Loucy (cell line): ENCODE measurements around the gene CFAP97.

Experiments
- H2AFZ ChIP-seq: fragments of 200-600 bp; sonication (generic); 2 replicates; pipeline ENCODE4 v1.6.0; 2016; ENCODE audit warnings: antibody characterized with exemption, mild to moderate bottlenecking, low read length, moderate library complexity
- H3F3A ChIP-seq: fragments of 200-600 bp; 2 replicates; pipeline ENCODE4 v1.6.0; 2016; ENCODE audit warnings: antibody characterized with exemption, low read depth, mild to moderate bottlenecking
- H3K27me3 ChIP-seq: fragments of 200-600 bp; sonication (generic); 2 replicates; pipeline ENCODE4 v1.6.1; 2014; ENCODE audit warnings: low read length, mild to moderate bottlenecking; ENCODE audit not compliant: insufficient read depth, poor library complexity, severe bottlenecking
- H3K36me3 ChIP-seq: fragments of 200-600 bp; sonication (generic); 2 replicates; pipeline ENCODE4 v1.6.1; 2016; ENCODE audit warnings: low read length; ENCODE audit not compliant: insufficient read depth
- H3K4me1 ChIP-seq: fragments of 200-600 bp; sonication (generic); 2 replicates; pipeline ENCODE4 v1.5.1; 2014; ENCODE audit warnings: low read length, mild to moderate bottlenecking; ENCODE audit not compliant: insufficient read depth, poor library complexity, severe bottlenecking
- H3K4me2 ChIP-seq: fragments of 200-600 bp; sonication (generic); 2 replicates; pipeline ENCODE4 v1.6.0; 2014; ENCODE audit warnings: antibody characterized with exemption, low read length, low read depth, mild to moderate bottlenecking; ENCODE audit not compliant: poor library complexity, severe bottlenecking
- H3K4me3 ChIP-seq: fragments of 200-600 bp; sonication (generic); 2 replicates; pipeline ENCODE4 v1.5.1; 2014; ENCODE audit warnings: low read length, mild to moderate bottlenecking, mixed read lengths; ENCODE audit not compliant: poor library complexity, severe bottlenecking
- H3K79me2 ChIP-seq: fragments of 200-600 bp; sonication (generic); 2 replicates; pipeline ENCODE4 v1.6.1; 2014; ENCODE audit warnings: low read length; ENCODE audit not compliant: insufficient read depth
- H3K9ac ChIP-seq: fragments of 200-600 bp; sonication (generic); 2 replicates; pipeline ENCODE4 v1.6.0; 2014; ENCODE audit warnings: mild to moderate bottlenecking, low read depth, low read length, moderate library complexity; ENCODE audit not compliant: poor library complexity, severe bottlenecking
- H3K9me2 ChIP-seq: fragments of 200-600 bp; sonication (generic); replicated peaks from 2 replicates; pipeline ENCODE4 v1.6.1; 2016; ENCODE audit warnings: low read depth, low read length, mixed read lengths
- H3K9me3 ChIP-seq: fragments of 200-600 bp; sonication (generic); 2 replicates; pipeline ENCODE4 v1.6.1; 2014; ENCODE audit warnings: mild to moderate bottlenecking, antibody characterized with exemption, low read length, low read depth; ENCODE audit not compliant: insufficient read depth
- H4K20me1 ChIP-seq: fragments of 200-600 bp; sonication (generic); 2 replicates; pipeline ENCODE4 v1.6.0; 2014; ENCODE audit warnings: antibody characterized with exemption, low read length, mild to moderate bottlenecking; ENCODE audit not compliant: insufficient read depth, poor library complexity, severe bottlenecking
- EZH2phosphoT487 ChIP-seq: fragments of 200-600 bp; IDR thresholded peaks from 2 replicates; pipeline ENCODE4 v1.6.1; 2018; ENCODE audit warnings: antibody characterized with exemption, mild to moderate bottlenecking, moderate library complexity, borderline replicate concordance
- TF ChIP-seq, protein P1 (sequence below): fragments of 200-600 bp; sonication (generic); conservative IDR thresholded peaks from 2 replicates; pipeline ENCODE4 v1.5.1; 2014; ENCODE audit warnings: mild to moderate bottlenecking, antibody characterized with exemption, low read length

Gene CFAP97

DNA sequence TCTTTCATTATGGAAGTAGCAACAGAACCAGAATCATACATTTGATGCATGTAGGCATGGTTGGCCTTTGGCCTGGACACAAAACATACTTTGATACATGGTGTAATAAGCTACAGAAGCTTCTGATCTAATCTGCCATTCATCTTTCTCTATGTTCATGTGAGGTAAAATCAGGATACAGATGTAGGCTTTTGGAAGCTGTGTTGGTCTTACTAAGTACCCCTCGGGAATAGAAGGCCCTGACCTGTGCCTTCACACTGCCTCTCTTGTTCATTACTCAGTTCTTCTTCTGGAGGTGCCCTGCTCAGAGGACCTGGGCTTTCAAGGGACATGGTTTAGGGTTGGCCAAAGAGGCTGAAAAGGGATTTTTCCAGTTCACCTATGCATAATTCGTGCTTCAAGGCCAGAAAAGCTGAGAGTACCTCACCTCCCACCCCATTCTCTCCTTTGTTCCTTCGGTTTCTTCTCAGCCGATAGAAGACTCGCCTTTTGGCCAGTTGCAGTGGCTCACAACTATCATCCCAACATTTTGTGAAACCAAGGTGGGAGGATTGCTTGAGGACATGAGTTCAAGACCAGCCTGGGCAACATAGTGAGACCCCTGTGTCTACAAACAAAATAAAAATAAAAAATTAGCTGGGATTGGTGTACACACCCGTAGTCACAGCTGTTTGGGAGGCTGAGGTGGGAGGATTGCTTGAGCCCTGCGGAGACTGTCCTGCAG is 31.5 kb upstream of the CFAP97 start:
- H3F3A ChIP-seq, result no peaks in the 10 kb centered on the region
- H2AFZ ChIP-seq, result no peak overlapping the region
- no peak overlapping the region for H3K4me2 ChIP-seq
- no peaks in the 10 kb centered on the region for H3K9me3 ChIP-seq
- H3K4me3 ChIP-seq, result no peak overlapping the region
- H3K9ac ChIP-seq, result no peak overlapping the region
- H3K27me3 ChIP-seq, result no peaks in the 10 kb centered on the region
- no peaks in the 10 kb centered on the region for H4K20me1 ChIP-seq
- no peaks in the 10 kb centered on the region for H3K36me3 ChIP-seq
- TF ChIP-seq, protein P1, sequence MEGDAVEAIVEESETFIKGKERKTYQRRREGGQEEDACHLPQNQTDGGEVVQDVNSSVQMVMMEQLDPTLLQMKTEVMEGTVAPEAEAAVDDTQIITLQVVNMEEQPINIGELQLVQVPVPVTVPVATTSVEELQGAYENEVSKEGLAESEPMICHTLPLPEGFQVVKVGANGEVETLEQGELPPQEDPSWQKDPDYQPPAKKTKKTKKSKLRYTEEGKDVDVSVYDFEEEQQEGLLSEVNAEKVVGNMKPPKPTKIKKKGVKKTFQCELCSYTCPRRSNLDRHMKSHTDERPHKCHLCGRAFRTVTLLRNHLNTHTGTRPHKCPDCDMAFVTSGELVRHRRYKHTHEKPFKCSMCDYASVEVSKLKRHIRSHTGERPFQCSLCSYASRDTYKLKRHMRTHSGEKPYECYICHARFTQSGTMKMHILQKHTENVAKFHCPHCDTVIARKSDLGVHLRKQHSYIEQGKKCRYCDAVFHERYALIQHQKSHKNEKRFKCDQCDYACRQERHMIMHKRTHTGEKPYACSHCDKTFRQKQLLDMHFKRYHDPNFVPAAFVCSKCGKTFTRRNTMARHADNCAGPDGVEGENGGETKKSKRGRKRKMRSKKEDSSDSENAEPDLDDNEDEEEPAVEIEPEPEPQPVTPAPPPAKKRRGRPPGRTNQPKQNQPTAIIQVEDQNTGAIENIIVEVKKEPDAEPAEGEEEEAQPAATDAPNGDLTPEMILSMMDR, result no peak
- TF ChIP-seq EZH2phosphoT487, result no peak
- no peaks in the 10 kb centered on the region for H3K79me2 ChIP-seq
- H3K4me1 ChIP-seq, result no peaks in the 10 kb centered on the region
- no peaks in the 10 kb centered on the region for H3K9me2 ChIP-seq

DNA sequence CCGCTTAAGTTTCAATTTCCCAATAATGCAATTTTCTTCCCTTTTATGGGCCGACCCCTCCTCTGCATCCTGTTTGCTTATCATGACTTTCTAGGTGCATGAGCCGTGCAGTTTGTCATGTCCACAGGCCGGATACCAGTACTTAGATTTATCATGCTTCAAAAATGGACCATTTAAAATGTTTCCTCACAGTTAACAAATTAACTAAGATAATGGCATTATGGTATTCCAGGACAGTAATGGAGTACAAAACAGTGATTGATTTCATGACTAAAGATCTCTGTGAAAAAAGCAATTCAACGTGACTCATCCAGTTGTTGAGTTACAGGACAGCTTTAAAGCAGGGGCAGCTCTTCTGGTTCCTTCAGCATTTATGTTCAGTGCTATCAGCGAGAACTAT is 28.6 kb upstream of the CFAP97 start:
- Histone ChIP-seq H3K9ac (no peak overlapping the region), H3K36me3 (no peaks in the 10 kb centered on the region), H3K27me3 (no peaks in the 10 kb centered on the region), H3K79me2 (no peaks in the 10 kb centered on the region), H3K4me3 (no peak overlapping the region), H3K9me3 (no peaks in the 10 kb centered on the region), H2AFZ (no peak overlapping the region), H3K4me2 (no peak overlapping the region), H3F3A (no peaks in the 10 kb centered on the region), H4K20me1 (no peaks in the 10 kb centered on the region), H3K4me1 (no peaks in the 10 kb centered on the region), H3K9me2 (no peaks in the 10 kb centered on the region)
- TF ChIP-seq, protein P1, result no peak
- TF ChIP-seq EZH2phosphoT487, result no peak

DNA sequence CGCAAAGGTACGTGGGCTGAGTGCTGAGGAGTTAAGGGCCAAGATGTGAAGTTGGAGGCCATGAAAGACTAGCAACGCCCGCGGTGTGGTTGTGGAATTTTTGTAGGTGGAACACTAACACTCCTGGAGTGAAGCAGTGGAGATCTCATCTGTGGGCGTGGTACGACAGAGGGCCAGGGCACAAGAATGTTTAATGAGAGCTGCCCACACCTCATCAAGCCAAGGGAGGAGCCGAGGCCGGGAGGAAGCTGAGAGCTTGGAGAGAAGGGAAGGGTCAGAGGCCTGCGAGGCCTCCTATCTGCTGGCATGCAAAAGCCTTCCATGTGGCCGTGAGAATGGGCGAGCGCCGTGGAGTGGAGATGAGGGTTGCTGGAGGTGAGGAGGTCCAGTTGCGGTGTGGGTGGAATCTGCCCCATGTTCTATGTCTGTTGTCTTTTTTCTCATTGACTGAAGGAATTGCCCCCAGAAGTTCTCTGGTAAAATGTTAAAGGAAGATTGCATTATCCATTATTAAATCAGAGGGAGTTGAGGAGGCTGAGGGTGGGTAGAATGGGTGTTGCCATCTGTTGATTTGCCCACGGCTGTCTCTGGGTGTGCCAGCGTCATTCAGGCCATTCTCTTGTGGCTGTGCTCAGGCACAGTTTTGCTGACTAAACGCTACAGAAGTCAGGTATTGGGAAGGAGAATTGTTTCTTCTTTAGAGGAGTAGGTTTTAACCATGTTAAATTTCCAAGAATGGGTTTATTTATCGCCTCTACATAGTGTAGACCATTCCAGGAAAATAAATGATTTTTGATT is 25.4 kb upstream of the CFAP97 start:
- no peak overlapping the region for H2AFZ ChIP-seq
- H3K4me3 ChIP-seq, result no peak overlapping the region
- no peaks in the 10 kb centered on the region for H3K36me3 ChIP-seq
- H3K27me3 ChIP-seq, result no peaks in the 10 kb centered on the region
- no peaks in the 10 kb centered on the region for H3K4me1 ChIP-seq
- no peaks in the 10 kb centered on the region for H3F3A ChIP-seq
- no peaks in the 10 kb centered on the region for H3K79me2 ChIP-seq
- no peaks in the 10 kb centered on the region for H3K9me3 ChIP-seq
- H3K9me2 ChIP-seq, result no peaks in the 10 kb centered on the region
- no peak overlapping the region for H3K9ac ChIP-seq
- TF ChIP-seq EZH2phosphoT487, result no peak
- TF ChIP-seq, protein P1, result no peak
- no peaks in the 10 kb centered on the region for H4K20me1 ChIP-seq
- H3K4me2 ChIP-seq, result no peak overlapping the region
